HEK293 (cell line): ENCODE data around the gene FIBCD1.

Experiments used
- CTCF ChIA-PET: fragments of 350-600 bp; formaldehyde crosslinking; extraction: SDS; loops from one replicate; lab custom pipeline; 2021; ENCODE audit warnings: antibody characterized with exemption; lab: Yijun Ruan, JAX
- POLR2A ChIA-PET: fragments of 300-600 bp; formaldehyde crosslinking; extraction: SDS; loops from one replicate; lab custom pipeline; 2020; ENCODE audit warnings: antibody characterized with exemption, inconsistent platforms; lab: Yijun Ruan, JAX
- H3K27ac ChIP-seq: fragments of 200-500 bp; sonication (Bioruptor generic); 2 replicates; pipeline ENCODE4 v1.5.1; 2014; ENCODE audit warnings: low read depth, low read length, control low read depth, inconsistent platforms; ENCODE audit errors: extremely low read depth
- H3K36me3 ChIP-seq, 2 experiments: fragments of 200-500 bp in 1 of 2; sonication (Bioruptor generic) in 1 of 2; 1 replicate in 1 of 2; 2 replicates in 1 of 2; pipeline ENCODE4 v1.5.1; 2014 to 2017; ENCODE audit warnings: inconsistent platforms in 2 of 2, low read length in 2 of 2; ENCODE audit not compliant: control insufficient read depth in 2 of 2, insufficient read depth in 1 of 2
- H3K4me1 ChIP-seq: fragments of 200-500 bp; sonication (Bioruptor generic); 2 replicates; pipeline ENCODE4 v1.5.1; 2014; ENCODE audit warnings: mild to moderate bottlenecking, low read length, inconsistent platforms; ENCODE audit not compliant: control insufficient read depth, insufficient read depth
- H3K4me3 ChIP-seq: 2 replicates; pipeline ENCODE4 v1.5.1; 2011; ENCODE audit warnings: low read depth, mild to moderate bottlenecking, control low read depth, low read length, moderate library complexity
- H3K9me3 ChIP-seq: fragments of 200-500 bp; sonication (Bioruptor generic); 2 replicates; pipeline ENCODE4 v1.5.1; 2014; ENCODE audit warnings: low read depth, low read length, inconsistent platforms; ENCODE audit not compliant: control insufficient read depth, insufficient read depth
- FEZF1 ChIP-seq: fragments of 450-650 bp; formaldehyde crosslinking; IDR thresholded peaks from 2 replicates; pipeline ENCODE4 v1.5.1; 2016; ENCODE audit warnings: missing biosample characterization, missing genetic modification characterization
- GFI1B ChIP-seq: fragments of 450-650 bp; formaldehyde crosslinking; IDR thresholded peaks from 2 replicates; pipeline ENCODE4 v1.5.1; 2016; ENCODE audit warnings: missing biosample characterization, missing genetic modification characterization
- GLI2 ChIP-seq: fragments of 450-650 bp; formaldehyde crosslinking; IDR thresholded peaks from 2 replicates; pipeline ENCODE4; 2017; ENCODE audit warnings: missing biosample characterization, missing genetic modification characterization, low read depth, borderline replicate concordance
- HOXC10 ChIP-seq: sonication (generic); formaldehyde crosslinking; IDR thresholded peaks from 2 replicates; pipeline ENCODE4 v1.8.1; 2023; ENCODE audit warnings: mild to moderate bottlenecking, missing genetic modification reagents
- KLF7 ChIP-seq: fragments of 450-650 bp; formaldehyde crosslinking; IDR thresholded peaks from 2 replicates; pipeline ENCODE4 v1.5.1; 2016; ENCODE audit warnings: missing biosample characterization, missing genetic modification characterization, borderline replicate concordance
- TRIM28 ChIP-seq: IDR thresholded peaks from 2 replicates; pipeline ENCODE4 v1.6.1; 2011; ENCODE audit warnings: low read length, control low read depth, borderline replicate concordance
- ZNF16 ChIP-seq: fragments of 450-650 bp; formaldehyde crosslinking; IDR thresholded peaks from 2 replicates; pipeline ENCODE4 v1.5.1; 2016; ENCODE audit warnings: low read depth, missing biosample characterization, missing genetic modification characterization
- ZNF169 ChIP-seq: fragments of 450-650 bp; formaldehyde crosslinking; IDR thresholded peaks from 2 replicates; pipeline ENCODE4 v1.5.1; 2016; ENCODE audit warnings: missing biosample characterization, missing genetic modification characterization
- ZNF2 ChIP-seq: fragments of 450-650 bp; formaldehyde crosslinking; IDR thresholded peaks from 2 replicates; pipeline ENCODE4 v1.5.1; 2016; ENCODE audit warnings: missing biosample characterization, missing genetic modification characterization
- ZNF223 ChIP-seq: fragments of 450-650 bp; formaldehyde crosslinking; IDR thresholded peaks from 2 replicates; pipeline ENCODE4 v1.5.1; 2016; ENCODE audit warnings: missing biosample characterization, missing genetic modification characterization
- ZNF510 ChIP-seq: fragments of 450-650 bp; formaldehyde crosslinking; IDR thresholded peaks from 2 replicates; pipeline ENCODE4 v1.5.1; 2018; ENCODE audit warnings: mild to moderate bottlenecking, missing genetic modification characterization, missing biosample characterization; ENCODE audit not compliant: insufficient replicate concordance
- ZNF560 ChIP-seq: fragments of 450-650 bp; formaldehyde crosslinking; IDR thresholded peaks from 2 replicates; pipeline ENCODE4 v1.5.1; 2017; ENCODE audit warnings: missing biosample characterization, missing genetic modification characterization, borderline replicate concordance
- ZNF561 ChIP-seq: fragments of 450-650 bp; IDR thresholded peaks from 2 replicates; pipeline ENCODE4 v1.5.1; 2018; ENCODE audit warnings: missing biosample characterization, missing genetic modification characterization, borderline replicate concordance
- ZNF610 ChIP-seq: fragments of 450-650 bp; formaldehyde crosslinking; IDR thresholded peaks from 2 replicates; pipeline ENCODE4 v1.5.1; 2016; ENCODE audit warnings: missing biosample characterization, missing genetic modification characterization, borderline replicate concordance
- ZNF660 ChIP-seq: fragments of 450-650 bp; IDR thresholded peaks from 2 replicates; pipeline ENCODE4 v1.5.1; 2018; ENCODE audit warnings: missing biosample characterization, mild to moderate bottlenecking, missing genetic modification characterization
- ZSCAN16 ChIP-seq: fragments of 450-650 bp; formaldehyde crosslinking; IDR thresholded peaks from 2 replicates; pipeline ENCODE4 v1.5.1; 2016; ENCODE audit warnings: missing biosample characterization, missing genetic modification characterization
- ZXDB ChIP-seq: fragments of 450-650 bp; formaldehyde crosslinking; IDR thresholded peaks from 2 replicates; pipeline ENCODE4 v1.5.1; 2016; ENCODE audit warnings: missing biosample characterization, missing genetic modification characterization
- TF ChIP-seq, protein P1 (sequence below): fragments of 450-650 bp; formaldehyde crosslinking; IDR thresholded peaks from 2 replicates; pipeline ENCODE4 v1.5.0; 2017; ENCODE audit warnings: missing biosample characterization, missing genetic modification characterization, borderline replicate concordance
- TF ChIP-seq, protein P2 (sequence below): fragments of 450-650 bp; formaldehyde crosslinking; IDR thresholded peaks from 2 replicates; pipeline ENCODE4 v1.5.1; 2016; ENCODE audit warnings: missing biosample characterization, missing genetic modification characterization, borderline replicate concordance
- TF ChIP-seq, protein P3 (sequence below): fragments of 450-650 bp; formaldehyde crosslinking; IDR thresholded peaks from 2 replicates; pipeline ENCODE4 v1.5.1; 2016; ENCODE audit warnings: missing biosample characterization, missing genetic modification characterization
- TF ChIP-seq, protein P4 (sequence below): fragments of 450-650 bp; formaldehyde crosslinking; IDR thresholded peaks from 2 replicates; pipeline ENCODE4 v1.5.1; 2016; ENCODE audit warnings: missing biosample characterization, missing genetic modification characterization
- TF ChIP-seq, protein P5 (sequence below): fragments of 450-650 bp; formaldehyde crosslinking; IDR thresholded peaks from 2 replicates; pipeline ENCODE4 v1.5.1; 2016; ENCODE audit warnings: missing biosample characterization, missing genetic modification characterization

Gene FIBCD1

DNA sequence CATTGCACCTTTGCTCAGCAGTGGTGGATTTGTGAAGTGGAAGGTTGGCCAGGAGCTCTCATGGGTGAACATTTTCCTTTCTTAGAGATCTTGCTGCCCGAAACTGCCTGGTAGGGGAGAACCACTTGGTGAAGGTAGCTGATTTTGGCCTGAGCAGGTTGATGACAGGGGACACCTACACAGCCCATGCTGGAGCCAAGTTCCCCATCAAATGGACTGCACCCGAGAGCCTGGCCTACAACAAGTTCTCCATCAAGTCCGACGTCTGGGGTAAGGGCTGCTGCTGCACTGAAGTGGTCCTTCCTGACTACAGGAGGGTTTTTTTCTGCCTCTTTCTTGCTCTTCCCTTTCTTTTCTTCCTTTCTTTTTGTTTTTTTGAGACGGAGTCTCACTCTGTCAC lies 64.3 kb downstream of the FIBCD1 start:
- Histone ChIP-seq H3K36me3 (peaks cover 0 to 80% of the 10 kb centered on the region in 2 experiments; a peak in 2 of 3 replicates), H3K4me3 (no peak overlapping the region), H3K9me3 (no peaks in the 10 kb centered on the region), H3K27ac (no peak overlapping the region), H3K4me1 (no peaks in the 10 kb centered on the region)
- ChIA-PET CTCF (interaction anchor here (0.6 to 1.3 kb wide), 5 partner anchors 8 to 467 kb away, joined by 3 to 8 read pairs (median 3); no protein-coding TSS in a partner anchor), POLR2A (no interaction called here)
- TF ChIP-seq ZNF610 (tag by site-specific recombination) (no peak), GLI2 (tag by site-specific recombination) (no peak), TRIM28 (no peak), KLF7 (tag by site-specific recombination) (no peak), ZNF510 (tag by site-specific recombination) (no peak), ZXDB (tag by site-specific recombination) (no peak), FEZF1 (tag by site-specific recombination) (no peak), ZNF16 (tag by site-specific recombination) (no peak)
- TF ChIP-seq, protein P1, sequence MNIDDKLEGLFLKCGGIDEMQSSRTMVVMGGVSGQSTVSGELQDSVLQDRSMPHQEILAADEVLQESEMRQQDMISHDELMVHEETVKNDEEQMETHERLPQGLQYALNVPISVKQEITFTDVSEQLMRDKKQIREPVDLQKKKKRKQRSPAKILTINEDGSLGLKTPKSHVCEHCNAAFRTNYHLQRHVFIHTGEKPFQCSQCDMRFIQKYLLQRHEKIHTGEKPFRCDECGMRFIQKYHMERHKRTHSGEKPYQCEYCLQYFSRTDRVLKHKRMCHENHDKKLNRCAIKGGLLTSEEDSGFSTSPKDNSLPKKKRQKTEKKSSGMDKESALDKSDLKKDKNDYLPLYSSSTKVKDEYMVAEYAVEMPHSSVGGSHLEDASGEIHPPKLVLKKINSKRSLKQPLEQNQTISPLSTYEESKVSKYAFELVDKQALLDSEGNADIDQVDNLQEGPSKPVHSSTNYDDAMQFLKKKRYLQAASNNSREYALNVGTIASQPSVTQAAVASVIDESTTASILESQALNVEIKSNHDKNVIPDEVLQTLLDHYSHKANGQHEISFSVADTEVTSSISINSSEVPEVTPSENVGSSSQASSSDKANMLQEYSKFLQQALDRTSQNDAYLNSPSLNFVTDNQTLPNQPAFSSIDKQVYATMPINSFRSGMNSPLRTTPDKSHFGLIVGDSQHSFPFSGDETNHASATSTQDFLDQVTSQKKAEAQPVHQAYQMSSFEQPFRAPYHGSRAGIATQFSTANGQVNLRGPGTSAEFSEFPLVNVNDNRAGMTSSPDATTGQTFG (tag by site-specific recombination) = no peak
- TF ChIP-seq, protein P2, sequence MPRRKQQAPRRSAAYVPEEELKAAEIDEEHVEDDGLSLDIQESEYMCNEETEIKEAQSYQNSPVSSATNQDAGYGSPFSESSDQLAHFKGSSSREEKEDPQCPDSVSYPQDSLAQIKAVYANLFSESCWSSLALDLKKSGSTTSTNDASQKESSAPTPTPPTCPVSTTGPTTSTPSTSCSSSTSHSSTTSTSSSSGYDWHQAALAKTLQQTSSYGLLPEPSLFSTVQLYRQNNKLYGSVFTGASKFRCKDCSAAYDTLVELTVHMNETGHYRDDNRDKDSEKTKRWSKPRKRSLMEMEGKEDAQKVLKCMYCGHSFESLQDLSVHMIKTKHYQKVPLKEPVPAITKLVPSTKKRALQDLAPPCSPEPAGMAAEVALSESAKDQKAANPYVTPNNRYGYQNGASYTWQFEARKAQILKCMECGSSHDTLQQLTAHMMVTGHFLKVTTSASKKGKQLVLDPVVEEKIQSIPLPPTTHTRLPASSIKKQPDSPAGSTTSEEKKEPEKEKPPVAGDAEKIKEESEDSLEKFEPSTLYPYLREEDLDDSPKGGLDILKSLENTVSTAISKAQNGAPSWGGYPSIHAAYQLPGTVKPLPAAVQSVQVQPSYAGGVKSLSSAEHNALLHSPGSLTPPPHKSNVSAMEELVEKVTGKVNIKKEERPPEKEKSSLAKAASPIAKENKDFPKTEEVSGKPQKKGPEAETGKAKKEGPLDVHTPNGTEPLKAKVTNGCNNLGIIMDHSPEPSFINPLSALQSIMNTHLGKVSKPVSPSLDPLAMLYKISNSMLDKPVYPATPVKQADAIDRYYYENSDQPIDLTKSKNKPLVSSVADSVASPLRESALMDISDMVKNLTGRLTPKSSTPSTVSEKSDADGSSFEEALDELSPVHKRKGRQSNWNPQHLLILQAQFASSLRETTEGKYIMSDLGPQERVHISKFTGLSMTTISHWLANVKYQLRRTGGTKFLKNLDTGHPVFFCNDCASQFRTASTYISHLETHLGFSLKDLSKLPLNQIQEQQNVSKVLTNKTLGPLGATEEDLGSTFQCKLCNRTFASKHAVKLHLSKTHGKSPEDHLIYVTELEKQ = no peak
- TF ChIP-seq, protein P3, sequence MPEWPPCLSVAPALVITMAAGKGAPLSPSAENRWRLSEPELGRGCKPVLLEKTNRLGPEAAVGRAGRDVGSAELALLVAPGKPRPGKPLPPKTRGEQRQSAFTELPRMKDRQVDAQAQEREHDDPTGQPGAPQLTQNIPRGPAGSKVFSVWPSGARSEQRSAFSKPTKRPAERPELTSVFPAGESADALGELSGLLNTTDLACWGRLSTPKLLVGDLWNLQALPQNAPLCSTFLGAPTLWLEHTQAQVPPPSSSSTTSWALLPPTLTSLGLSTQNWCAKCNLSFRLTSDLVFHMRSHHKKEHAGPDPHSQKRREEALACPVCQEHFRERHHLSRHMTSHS = no peak
- TF ChIP-seq, protein P4, sequence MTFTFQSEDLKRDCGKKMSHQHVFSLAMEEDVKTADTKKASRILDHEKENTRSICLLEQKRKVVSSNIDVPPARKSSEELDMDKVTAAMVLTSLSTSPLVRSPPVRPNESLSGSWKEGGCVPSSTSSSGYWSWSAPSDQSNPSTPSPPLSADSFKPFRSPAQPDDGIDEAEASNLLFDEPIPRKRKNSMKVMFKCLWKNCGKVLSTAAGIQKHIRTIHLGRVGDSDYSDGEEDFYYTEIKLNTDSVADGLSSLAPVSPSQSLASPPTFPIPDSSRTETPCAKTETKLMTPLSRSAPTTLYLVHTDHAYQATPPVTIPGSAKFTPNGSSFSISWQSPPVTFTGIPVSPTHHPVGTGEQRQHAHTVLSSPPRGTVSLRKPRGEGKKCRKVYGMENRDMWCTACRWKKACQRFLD (tag by site-specific recombination) = no peak

DNA sequence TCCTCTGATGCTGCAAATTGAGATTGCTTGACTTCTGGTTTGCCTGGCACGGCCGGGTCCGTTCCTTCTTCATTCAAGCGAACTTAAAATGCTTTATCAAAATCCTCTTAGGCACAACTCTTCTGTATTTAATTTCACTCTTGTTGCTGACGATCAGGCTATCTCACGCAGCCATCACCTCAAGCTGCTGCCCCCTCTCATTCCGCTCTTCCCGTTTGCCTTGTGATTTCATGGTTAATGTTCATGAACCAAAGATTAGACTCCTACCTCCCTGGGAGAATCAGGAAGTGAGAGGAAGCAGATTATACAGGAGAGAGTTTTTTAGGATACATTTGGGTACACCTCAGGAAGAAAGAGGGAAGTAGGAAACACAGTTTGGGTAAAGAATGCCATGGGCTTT lies 65.1 kb downstream of the FIBCD1 start:
- TF ChIP-seq GFI1B (no peak), ZNF223 (tag by site-specific recombination) (no peak), ZNF560 (tag by site-specific recombination) (no peak), ZSCAN16 (no peak), ZXDB (tag by site-specific recombination) (no peak), HOXC10 (CRISPR knock-in tag) (no peak), ZNF561 (no peak), ZNF2 (tag by site-specific recombination) (no peak), ZNF660 (no peak), ZNF169 (tag by site-specific recombination) (no peak)
- TF ChIP-seq, protein P5, sequence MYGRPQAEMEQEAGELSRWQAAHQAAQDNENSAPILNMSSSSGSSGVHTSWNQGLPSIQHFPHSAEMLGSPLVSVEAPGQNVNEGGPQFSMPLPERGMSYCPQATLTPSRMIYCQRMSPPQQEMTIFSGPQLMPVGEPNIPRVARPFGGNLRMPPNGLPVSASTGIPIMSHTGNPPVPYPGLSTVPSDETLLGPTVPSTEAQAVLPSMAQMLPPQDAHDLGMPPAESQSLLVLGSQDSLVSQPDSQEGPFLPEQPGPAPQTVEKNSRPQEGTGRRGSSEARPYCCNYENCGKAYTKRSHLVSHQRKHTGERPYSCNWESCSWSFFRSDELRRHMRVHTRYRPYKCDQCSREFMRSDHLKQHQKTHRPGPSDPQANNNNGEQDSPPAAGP (tag by site-specific recombination) = no peak
- Histone ChIP-seq H3K9me3 (no peaks in the 10 kb centered on the region), H3K27ac (no peak overlapping the region), H3K36me3 (peaks cover 0 to 76% of the 10 kb centered on the region in 2 experiments; a peak in 2 of 3 replicates), H3K4me1 (no peaks in the 10 kb centered on the region), H3K4me3 (no peak overlapping the region)
- ChIA-PET POLR2A (no interaction called here), CTCF (interaction anchor here (0.7 to 1.3 kb wide), 3 partner anchors 8 to 177 kb away, joined by 3 to 8 read pairs (median 7); no protein-coding TSS in a partner anchor)
